HG03521 (cell line): ENCODE results near the gene GJD2.

Source experiments
- ATAC-seq: cut with Tn5 transposase; IDR thresholded peaks from one replicate; pipeline ENCODE4 v1.9.1; 2021; ENCODE audit warnings: mild to moderate bottlenecking, moderate library complexity; ENCODE audit not compliant: unreplicated experiment

GJD2 gene

DNA sequence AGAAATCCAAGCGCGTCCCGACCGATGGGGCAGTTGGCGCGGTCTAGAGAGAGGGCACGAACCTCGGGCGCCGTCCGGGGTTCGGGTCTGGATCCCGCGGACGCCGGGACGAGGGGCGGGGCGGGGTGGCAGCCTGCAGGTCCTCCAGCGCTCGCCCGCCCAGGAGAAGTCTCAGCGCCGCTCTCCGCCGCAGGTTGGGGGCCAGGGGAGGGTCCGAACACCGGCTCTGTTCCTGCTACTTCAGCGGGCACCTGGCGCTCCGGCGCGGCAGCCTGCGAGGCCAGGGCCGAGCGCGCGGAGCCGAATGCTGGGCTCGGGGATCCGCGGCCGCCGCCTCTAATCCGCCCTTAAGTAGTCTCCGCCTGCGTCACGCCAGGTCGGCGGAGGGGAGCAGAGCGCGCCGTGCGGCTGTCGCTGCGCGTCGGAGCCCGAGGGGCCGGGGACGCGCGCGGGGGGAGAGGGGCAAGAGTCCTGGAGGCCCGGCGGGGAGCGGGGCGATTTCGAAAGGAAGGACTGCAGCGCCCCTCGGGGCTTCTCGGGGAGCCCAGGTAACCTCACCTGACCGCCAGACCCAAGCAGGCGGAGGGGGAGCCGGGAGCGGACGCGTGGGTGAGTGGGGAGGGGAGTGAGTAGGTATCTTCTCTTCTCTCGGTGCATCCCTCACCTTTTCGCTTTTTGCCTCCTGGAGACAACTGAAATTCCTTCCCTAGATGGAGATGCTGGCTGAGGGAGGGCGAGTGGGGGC lies at the start of gene GJD2:
Gene GJD2, minus strand, starts transcription at position 325 of the 745 bp plus-strand sequence. CDS start 510 bp downstream, outside the sequence.
- ATAC-seq, result no peak

DNA sequence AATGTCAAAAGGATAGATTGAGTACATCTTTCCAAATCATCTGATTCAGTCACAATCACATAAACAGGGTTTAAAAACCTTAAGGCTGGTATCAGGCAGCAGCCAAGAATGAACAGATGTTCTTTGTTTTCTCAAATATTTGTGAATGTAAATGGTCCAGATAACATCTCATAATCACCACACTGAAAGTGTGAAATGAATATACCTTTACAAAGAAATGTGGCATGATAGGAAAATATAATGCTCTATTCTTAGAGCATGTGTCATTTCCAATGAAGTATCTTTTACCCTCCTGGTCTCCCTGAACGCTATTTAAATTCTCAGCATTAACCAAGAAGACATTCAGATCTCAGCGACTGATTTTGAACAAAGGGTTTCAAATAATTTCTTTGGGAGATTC lies 49.3 kb upstream of the GJD2 start:
- ATAC-seq, result no peak

DNA sequence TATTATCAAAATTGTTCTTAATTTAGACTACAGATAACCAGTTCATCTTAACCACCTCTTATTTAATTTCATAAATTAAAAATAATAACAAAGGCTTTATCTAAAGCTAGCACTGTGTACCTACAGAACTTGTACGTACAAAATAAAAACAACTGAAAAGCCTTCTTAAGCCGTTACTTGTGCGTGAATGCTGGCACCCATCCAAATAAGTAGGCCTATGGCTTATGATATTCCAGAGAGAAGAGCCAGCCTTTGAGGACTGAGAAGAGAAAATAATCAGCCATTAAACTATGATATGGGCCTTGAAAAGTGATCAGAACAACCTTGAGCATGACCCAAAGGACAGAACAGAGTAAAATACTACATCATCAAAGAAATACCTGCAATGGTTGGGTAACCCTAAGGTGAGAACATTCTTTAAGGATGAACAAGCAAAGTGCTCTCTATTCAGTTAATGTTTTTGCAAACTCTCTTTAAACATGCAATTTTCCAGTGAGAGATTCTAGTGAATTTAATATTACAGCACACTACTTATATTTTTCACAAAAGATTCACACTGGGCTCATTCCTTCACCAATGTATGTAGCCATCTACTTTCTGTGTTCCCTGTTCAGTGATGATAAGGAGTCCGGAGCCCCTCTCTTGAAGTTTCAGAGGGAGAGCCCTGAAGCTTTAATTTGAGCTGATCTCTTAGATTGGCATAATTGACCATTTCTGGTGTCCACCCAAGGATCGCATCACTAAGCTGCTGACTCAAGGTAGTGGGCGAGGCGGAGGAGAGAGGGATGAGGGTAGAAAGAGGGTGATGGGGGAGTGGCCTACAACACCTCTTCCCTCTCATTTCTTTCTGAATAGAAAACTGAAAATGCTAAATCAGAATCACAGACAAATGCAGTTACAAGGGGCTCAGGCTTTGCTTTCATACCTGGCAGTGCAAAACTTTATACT lies 48.3 kb upstream of the GJD2 start:
- no peak for ATAC-seq

- no peak for ATAC-seq
These were observed 47.6 kb upstream of the GJD2 start for GRCh38 chr15:34802371-34802770.

DNA sequence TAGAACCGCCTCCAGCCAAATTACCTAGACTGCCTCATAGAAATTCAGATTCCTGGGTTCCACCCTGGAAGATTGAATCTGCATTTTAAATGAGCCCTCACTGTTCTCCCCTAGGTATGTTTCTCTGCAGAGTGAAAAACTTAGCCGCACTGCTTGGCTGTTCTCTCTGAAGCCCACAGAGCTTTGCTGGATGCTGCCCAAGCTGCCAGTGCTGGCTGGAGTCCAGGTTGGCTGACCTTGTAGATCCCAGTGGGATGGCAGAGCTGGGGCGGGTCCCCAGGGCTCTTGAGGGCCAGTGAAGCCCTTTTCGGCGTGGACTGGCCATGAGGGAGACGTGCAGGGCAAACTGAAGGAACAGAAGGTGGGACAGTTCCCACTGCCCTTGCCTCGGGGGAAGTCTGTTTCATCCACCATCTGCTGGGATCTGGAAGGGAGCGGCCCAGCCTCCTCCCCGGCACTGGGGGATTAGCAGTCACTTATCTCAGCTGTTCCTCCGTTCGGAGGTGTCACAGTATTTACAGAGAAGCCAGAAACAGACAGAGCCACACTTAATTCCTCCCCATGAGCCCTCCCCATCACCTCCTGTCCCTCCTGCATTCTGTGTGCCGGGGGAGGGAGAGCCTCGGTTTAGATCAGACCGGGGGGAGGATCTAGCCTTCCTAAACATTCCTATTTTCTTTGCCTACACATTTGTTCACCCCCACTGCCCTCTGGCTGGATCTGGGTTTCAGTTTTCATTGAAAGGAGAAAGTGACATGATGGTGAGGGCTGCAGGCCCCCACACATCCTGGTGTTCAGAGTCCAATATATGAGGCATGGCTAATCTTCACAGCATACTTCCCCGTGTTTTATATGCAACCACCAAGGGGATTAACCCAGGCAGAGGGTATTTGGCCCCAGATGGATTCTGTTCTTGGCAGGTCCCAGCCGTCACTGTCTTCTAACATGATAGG lies 44.6 kb upstream of the GJD2 start:
- no peak for ATAC-seq

DNA sequence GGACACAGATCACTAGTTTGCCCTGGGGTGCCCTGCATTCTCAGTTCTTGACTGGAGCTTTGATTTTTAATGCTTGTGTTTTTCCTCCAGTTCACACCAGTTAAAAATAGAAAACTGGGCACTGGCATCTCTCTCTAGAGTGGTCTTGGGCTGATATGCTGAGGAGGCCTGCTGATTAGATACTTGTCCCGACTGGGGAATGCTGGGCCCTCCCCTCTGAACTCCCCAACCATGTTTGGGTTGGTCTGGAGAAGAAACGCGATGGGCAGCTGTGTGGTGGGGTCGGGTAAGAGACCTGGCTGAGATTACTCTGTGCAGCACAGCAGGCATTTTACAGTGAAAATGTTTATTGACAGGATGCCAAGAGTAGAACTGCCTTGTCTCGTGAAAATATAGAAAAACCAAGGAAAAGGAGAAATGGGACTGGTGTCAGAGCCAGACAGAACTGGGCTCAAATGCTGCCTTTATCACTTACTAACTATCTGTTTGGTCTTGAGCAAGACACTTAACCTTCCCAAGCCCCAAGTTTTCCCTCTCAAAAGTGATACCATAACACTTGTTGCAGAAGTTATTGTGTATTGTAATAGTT lies 42.1 kb upstream of the GJD2 start:
- ATAC-seq, result no peak

GRCh38 chr15:34795267-34796081 lies 40.7 kb upstream of the GJD2 start, which contains the start of gene ACTC1:
TSS of gene ACTC1 (minus strand) at chr15:34795549. CDS start at chr15:34794808, 741 bp downstream.
- ATAC-seq, result no peak

- no peak for ATAC-seq
These were observed 39.9 kb upstream of the GJD2 start for GRCh38 chr15:34794590-34795206.

- ATAC-seq, result no peak
These were observed 39.1 kb upstream of the GJD2 start for GRCh38 chr15:34793901-34794300.

DNA sequence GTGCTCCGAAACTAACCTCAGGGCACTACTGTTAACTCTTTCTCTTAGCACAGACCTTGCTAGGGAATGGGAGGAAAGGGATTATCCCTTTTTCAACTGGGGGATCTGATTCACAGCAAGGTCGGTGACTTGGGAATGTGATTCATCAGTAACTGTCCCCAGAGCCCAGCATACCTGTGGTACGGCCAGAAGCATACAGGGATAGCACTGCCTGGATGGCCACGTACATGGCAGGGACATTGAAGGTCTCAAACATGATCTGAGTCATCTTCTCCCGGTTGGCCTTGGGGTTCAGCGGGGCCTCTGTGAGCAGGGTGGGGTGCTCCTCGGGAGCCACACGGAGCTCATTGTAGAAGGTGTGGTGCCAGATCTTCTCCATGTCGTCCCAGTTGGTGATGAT lies 38.3 kb upstream of the GJD2 start:
- ATAC-seq, result no peak

DNA sequence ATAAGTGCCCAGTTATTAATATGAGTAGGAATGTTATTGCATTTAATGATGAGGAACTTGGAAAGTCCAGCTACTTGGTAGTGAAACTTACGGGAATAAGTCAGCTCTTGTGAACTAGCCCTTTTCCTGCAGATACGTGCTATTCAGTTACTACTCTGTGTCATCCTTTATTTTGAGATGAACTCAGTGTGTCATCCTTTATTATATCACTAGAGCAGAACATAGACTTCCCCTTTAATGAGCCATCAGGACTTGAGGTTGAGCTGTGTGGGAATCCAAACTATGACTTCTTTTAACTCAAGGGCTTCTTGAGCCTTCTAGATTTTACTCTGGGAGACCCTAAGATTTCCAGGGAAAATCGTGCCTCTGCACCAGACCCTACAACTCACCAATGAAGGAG lies 36.9 kb upstream of the GJD2 start:
- no peak for ATAC-seq

GRCh38 chr15:34790121-34790520 lies 35.3 kb upstream of the GJD2 start:
- ATAC-seq, result no peak

- no peak for ATAC-seq
These were observed 34.5 kb upstream of the GJD2 start for GRCh38 chr15:34789326-34789725.

DNA sequence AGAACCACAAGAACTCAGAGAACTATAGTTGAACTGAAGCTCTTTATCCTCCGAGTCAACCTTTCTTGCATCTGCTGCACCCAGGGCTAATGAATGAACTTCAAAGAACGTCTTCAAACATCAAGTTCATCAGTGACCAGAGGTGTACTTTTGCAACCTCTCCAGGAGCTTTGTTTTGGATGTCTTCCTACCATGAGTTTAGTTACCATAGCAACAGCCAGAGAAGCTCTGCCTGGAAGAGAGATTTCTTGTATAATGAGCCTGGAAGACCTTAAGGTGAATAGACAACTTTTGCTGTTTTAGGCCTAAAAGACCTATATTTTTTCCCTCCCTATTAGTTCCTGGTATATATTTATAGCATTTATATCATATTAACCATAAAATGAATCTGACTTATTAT lies 31.4 kb upstream of the GJD2 start:
- no peak for ATAC-seq

DNA sequence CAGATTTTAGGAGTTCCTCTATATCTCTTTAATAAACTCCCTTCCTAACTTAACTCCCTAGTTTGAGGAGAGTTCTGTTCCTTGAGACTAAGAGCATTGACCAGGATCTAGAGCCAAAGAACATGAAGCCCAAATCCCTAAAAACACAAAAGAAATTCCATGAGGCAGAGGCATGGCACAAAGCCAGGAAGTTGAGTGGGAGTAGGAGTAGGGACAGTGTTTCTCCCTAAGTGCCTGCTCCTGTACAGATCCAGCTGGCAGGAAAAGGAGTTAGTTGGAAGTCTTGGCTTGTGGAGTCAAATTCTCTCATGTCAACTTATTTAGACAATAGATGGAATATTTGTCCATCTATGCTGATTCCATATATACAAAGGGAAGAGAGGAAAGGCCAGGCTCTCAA lies 29.2 kb upstream of the GJD2 start:
- no peak for ATAC-seq

DNA sequence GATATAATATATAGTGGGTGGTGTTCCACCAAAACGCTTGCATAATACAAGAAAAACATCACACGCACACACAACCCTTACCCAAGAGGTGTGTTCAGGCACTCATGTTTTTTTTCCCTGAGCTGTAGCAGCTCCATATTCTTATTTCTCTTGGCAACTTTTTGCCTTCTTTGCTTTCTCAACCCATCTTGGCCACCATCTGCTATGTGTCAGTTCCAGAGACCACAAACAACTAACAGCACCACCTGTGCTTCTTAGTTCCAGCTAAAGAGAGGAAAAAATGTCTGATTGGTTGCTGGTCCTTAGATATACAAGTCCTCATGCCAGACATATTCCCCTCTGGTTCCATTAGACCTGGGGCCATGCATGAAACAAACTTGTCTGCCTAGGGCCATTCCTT lies 28.6 kb upstream of the GJD2 start:
- no peak for ATAC-seq

GRCh38 chr15:34782901-34783300 lies 28.1 kb upstream of the GJD2 start:
- ATAC-seq, result no peak

- no peak for ATAC-seq
These were observed 25.9 kb upstream of the GJD2 start for GRCh38 chr15:34780725-34781124.

DNA sequence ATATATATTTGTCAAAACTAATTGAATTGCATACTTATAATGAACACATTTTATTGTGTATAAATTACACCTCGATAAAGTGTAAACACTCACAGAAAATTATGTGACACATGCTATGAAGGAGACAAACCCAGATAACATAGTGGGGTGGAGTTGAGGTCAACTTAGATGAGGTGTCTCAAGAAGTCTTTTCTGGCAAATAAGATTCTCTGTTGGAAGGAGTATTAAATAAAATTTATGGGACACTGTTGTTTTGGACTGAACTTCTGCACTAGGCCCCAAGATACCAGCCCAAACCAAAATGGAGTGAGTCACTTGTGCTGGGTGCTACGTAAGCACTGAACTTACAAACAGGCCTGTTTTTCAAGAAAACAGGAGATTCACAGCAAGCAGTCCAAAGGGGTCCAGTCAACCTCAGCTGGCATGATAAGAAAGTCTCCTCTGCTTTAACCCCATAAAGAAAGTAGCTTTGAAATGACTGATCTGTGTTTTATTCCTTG lies 21.9 kb upstream of the GJD2 start:
- no peak for ATAC-seq
